ENCODE measurements around the gene NACC2. TPM values are rescaled to one million over a fixed set of nuclear protein-coding genes. Genes with fewer than 3 reads are reported as not detected.

Gene NACC2
- total RNA-seq, 5 donors from 2014 or later (not counting 1 experiment from before 2014, with no cell fraction given): 4.2 to 11.7 (median 11.3) TPM

- Histone ChIP-seq H3K27ac (ENCODE audit: low read length) (no peak overlapping the region), H3K27me3 (replicated peaks in 1 of 2; ENCODE audit: control insufficient read depth in 2 of 2, extremely low read depth in 1 of 2, insufficient read depth in 2 of 2, low read length in 1 of 2) (no peaks in the 10 kb centered on the region), H3K36me3 (ENCODE audit: control insufficient read depth in 2 of 2, extremely low read depth in 1 of 2, insufficient read depth in 1 of 2, low read length in 1 of 2) (no peaks in the 10 kb centered on the region), H3K9me3 (no peaks in the 10 kb centered on the region), H3K4me3 (ENCODE audit: control insufficient read depth in 1 of 2, extremely low read depth in 1 of 2, low read length in 1 of 2) (no peak overlapping the region), H3K4me1 (ENCODE audit: control insufficient read depth in 1 of 2, extremely low read depth in 1 of 2, insufficient read depth in 2 of 2, low read length in 2 of 2) (peaks cover 0 to 20% of the 10 kb centered on the region in 2 experiments)
- CTCF ChIA-PET: no interaction called here
- H3K9me3 Mint-ChIP-seq: no peaks in the 10 kb centered on the region
- H3K36me3 Mint-ChIP-seq: no peaks in the 10 kb centered on the region
- H3K4me1 Mint-ChIP-seq: peaks cover 19 to 33% (median 24%) of the 10 kb centered on the region in 3 donors
- POLR2A ChIA-PET: no interaction called here
- no peak overlapping the region for H3K4me3 Mint-ChIP-seq
- ATAC-seq (replicated peaks in 1 of 4) (no peak), DNase-seq (no peak)
- WGBS (ENCODE audit: insufficient coverage): 91% methylated on average over 24 of the region's 24 CpGs
- H3K27me3 Mint-ChIP-seq: no peaks in the 10 kb centered on the region
- H3K27ac Mint-ChIP-seq: no peak overlapping the region
Measured at GRCh38 chr9:136087741-136088480, 7.2 kb downstream of the NACC2 start.

GRCh38 chr9:136086951-136087740 is 7.9 kb downstream of the NACC2 start:
- Histone ChIP-seq H3K36me3 (ENCODE audit: control insufficient read depth in 2 of 2, extremely low read depth in 1 of 2, insufficient read depth in 1 of 2, low read length in 1 of 2) (no peaks in the 10 kb centered on the region), H3K27ac (ENCODE audit: low read length) (no peak overlapping the region), H3K9me3 (no peaks in the 10 kb centered on the region), H3K4me3 (ENCODE audit: control insufficient read depth in 1 of 2, extremely low read depth in 1 of 2, low read length in 1 of 2) (no peak overlapping the region), H3K4me1 (ENCODE audit: control insufficient read depth in 1 of 2, extremely low read depth in 1 of 2, insufficient read depth in 2 of 2, low read length in 2 of 2) (peaks cover 0 to 20% of the 10 kb centered on the region in 2 experiments), H3K27me3 (replicated peaks in 1 of 2; ENCODE audit: control insufficient read depth in 2 of 2, extremely low read depth in 1 of 2, insufficient read depth in 2 of 2, low read length in 1 of 2) (no peaks in the 10 kb centered on the region)
- DNase-seq (no peak), ATAC-seq (replicated peaks in 1 of 4) (no peak)
- WGBS (ENCODE audit: insufficient coverage): 90% methylated on average over 20 of the region's 21 CpGs
- ChIA-PET CTCF (no interaction called here), POLR2A (no interaction called here)
- no peak overlapping the region for H3K4me3 Mint-ChIP-seq
- H3K4me1 Mint-ChIP-seq: peaks cover 17 to 33% (median 26%) of the 10 kb centered on the region in 3 donors
- H3K27me3 Mint-ChIP-seq: no peaks in the 10 kb centered on the region
- H3K9me3 Mint-ChIP-seq: no peaks in the 10 kb centered on the region
- no peaks in the 10 kb centered on the region for H3K36me3 Mint-ChIP-seq
- no peak overlapping the region for H3K27ac Mint-ChIP-seq

- Histone ChIP-seq H3K36me3 (ENCODE audit: control insufficient read depth in 2 of 2, extremely low read depth in 1 of 2, insufficient read depth in 1 of 2, low read length in 1 of 2) (no peaks in the 10 kb centered on the region), H3K4me3 (ENCODE audit: control insufficient read depth in 1 of 2, extremely low read depth in 1 of 2, low read length in 1 of 2) (no peak overlapping the region), H3K27ac (ENCODE audit: low read length) (no peak overlapping the region), H3K9me3 (no peaks in the 10 kb centered on the region), H3K27me3 (replicated peaks in 1 of 2; ENCODE audit: control insufficient read depth in 2 of 2, extremely low read depth in 1 of 2, insufficient read depth in 2 of 2, low read length in 1 of 2) (no peaks in the 10 kb centered on the region), H3K4me1 (ENCODE audit: control insufficient read depth in 1 of 2, extremely low read depth in 1 of 2, insufficient read depth in 2 of 2, low read length in 2 of 2) (peaks cover 0 to 17% of the 10 kb centered on the region in 2 experiments)
- Mint-ChIP-seq H3K36me3 (no peaks in the 10 kb centered on the region), H3K27ac (no peak overlapping the region), H3K9me3 (no peaks in the 10 kb centered on the region), H3K4me3 (no peak overlapping the region), H3K4me1 (peaks cover 15 to 28% (median 21%) of the 10 kb centered on the region in 3 donors), H3K27me3 (no peaks in the 10 kb centered on the region)
- ChIA-PET POLR2A (no interaction called here), CTCF (no interaction called here)
- WGBS (ENCODE audit: insufficient coverage): 88% methylated on average over 22 of the region's 24 CpGs
- DNase-seq (no peak), ATAC-seq (replicated peaks in 1 of 4) (no peak)
Measured at GRCh38 chr9:136086213-136086881, 8.7 kb downstream of the NACC2 start.

GRCh38 chr9:136085815-136086212 is 9.3 kb downstream of the NACC2 start:
- POLR2A ChIA-PET: no interaction called here
- no peaks in the 10 kb centered on the region for H3K27me3 Mint-ChIP-seq
- no peak overlapping the region for H3K4me3 ChIP-seq (ENCODE audit: control insufficient read depth in 1 of 2, extremely low read depth in 1 of 2, low read length in 1 of 2)
- CTCF ChIA-PET: no interaction called here
- no peaks in the 10 kb centered on the region for H3K36me3 ChIP-seq (ENCODE audit: control insufficient read depth in 2 of 2, extremely low read depth in 1 of 2, insufficient read depth in 1 of 2, low read length in 1 of 2)
- H3K4me1 Mint-ChIP-seq: peaks cover 14 to 28% (median 21%) of the 10 kb centered on the region in 3 donors
- no peaks in the 10 kb centered on the region for H3K9me3 Mint-ChIP-seq
- no peaks in the 10 kb centered on the region for H3K27me3 ChIP-seq (replicated peaks in 1 of 2; ENCODE audit: control insufficient read depth in 2 of 2, extremely low read depth in 1 of 2, insufficient read depth in 2 of 2, low read length in 1 of 2)
- H3K4me3 Mint-ChIP-seq: no peak overlapping the region
- ATAC-seq (replicated peaks in 1 of 4): no peak
- no peak for DNase-seq
- 91% methylated on average over 6 of the region's 16 CpGs for WGBS (ENCODE audit: insufficient coverage)
- peaks cover 0 to 17% of the 10 kb centered on the region in 2 experiments for H3K4me1 ChIP-seq (ENCODE audit: control insufficient read depth in 1 of 2, extremely low read depth in 1 of 2, insufficient read depth in 2 of 2, low read length in 2 of 2)
- no peaks in the 10 kb centered on the region for H3K9me3 ChIP-seq
- no peak overlapping the region for H3K27ac Mint-ChIP-seq
- no peaks in the 10 kb centered on the region for H3K36me3 Mint-ChIP-seq
- H3K27ac ChIP-seq (ENCODE audit: low read length): no peak overlapping the region

- no peak for DNase-seq
- H3K27me3 Mint-ChIP-seq: no peaks in the 10 kb centered on the region
- ChIA-PET POLR2A (no interaction called here), CTCF (no interaction called here)
- no peaks in the 10 kb centered on the region for H3K36me3 Mint-ChIP-seq
- Histone ChIP-seq H3K4me3 (ENCODE audit: control insufficient read depth in 1 of 2, extremely low read depth in 1 of 2, low read length in 1 of 2) (no peak overlapping the region), H3K36me3 (ENCODE audit: control insufficient read depth in 2 of 2, extremely low read depth in 1 of 2, insufficient read depth in 1 of 2, low read length in 1 of 2) (no peaks in the 10 kb centered on the region), H3K4me1 (ENCODE audit: control insufficient read depth in 1 of 2, extremely low read depth in 1 of 2, insufficient read depth in 2 of 2, low read length in 2 of 2) (peaks cover 0 to 18% of the 10 kb centered on the region in 2 experiments), H3K27ac (ENCODE audit: low read length) (no peak overlapping the region), H3K9me3 (no peaks in the 10 kb centered on the region), H3K27me3 (replicated peaks in 1 of 2; ENCODE audit: control insufficient read depth in 2 of 2, extremely low read depth in 1 of 2, insufficient read depth in 2 of 2, low read length in 1 of 2) (no peaks in the 10 kb centered on the region)
- WGBS (ENCODE audit: insufficient coverage): 90% methylated on average over 26 of the region's 33 CpGs
- H3K4me1 Mint-ChIP-seq: peaks cover 13 to 20% (median 20%) of the 10 kb centered on the region in 3 donors
- H3K27ac Mint-ChIP-seq: no peak overlapping the region
- ATAC-seq (replicated peaks in 1 of 4): no peak
- H3K4me3 Mint-ChIP-seq: no peak overlapping the region
- H3K9me3 Mint-ChIP-seq: no peaks in the 10 kb centered on the region
Measured at GRCh38 chr9:136084063-136084944, 10.8 kb downstream of the NACC2 start.

GRCh38 chr9:136083558-136084062 is 11.5 kb downstream of the NACC2 start:
- H3K36me3 Mint-ChIP-seq: no peaks in the 10 kb centered on the region
- ChIA-PET CTCF (no interaction called here), POLR2A (no interaction called here)
- H3K4me3 ChIP-seq (ENCODE audit: control insufficient read depth in 1 of 2, extremely low read depth in 1 of 2, low read length in 1 of 2): no peak overlapping the region
- WGBS (ENCODE audit: insufficient coverage): 89% methylated on average over 19 of the region's 24 CpGs
- peaks cover 0 to 11% of the 10 kb centered on the region in 2 experiments for H3K4me1 ChIP-seq (ENCODE audit: control insufficient read depth in 1 of 2, extremely low read depth in 1 of 2, insufficient read depth in 2 of 2, low read length in 2 of 2)
- ATAC-seq (replicated peaks in 1 of 4): no peak
- H3K27ac Mint-ChIP-seq: no peak overlapping the region
- H3K9me3 ChIP-seq: no peaks in the 10 kb centered on the region
- peaks cover 13 to 20% (median 20%) of the 10 kb centered on the region in 3 donors for H3K4me1 Mint-ChIP-seq
- no peaks in the 10 kb centered on the region for H3K27me3 ChIP-seq (replicated peaks in 1 of 2; ENCODE audit: control insufficient read depth in 2 of 2, extremely low read depth in 1 of 2, insufficient read depth in 2 of 2, low read length in 1 of 2)
- H3K36me3 ChIP-seq (ENCODE audit: control insufficient read depth in 2 of 2, extremely low read depth in 1 of 2, insufficient read depth in 1 of 2, low read length in 1 of 2): no peaks in the 10 kb centered on the region
- H3K27me3 Mint-ChIP-seq: no peaks in the 10 kb centered on the region
- H3K4me3 Mint-ChIP-seq: no peak overlapping the region
- no peak for DNase-seq
- H3K9me3 Mint-ChIP-seq: no peaks in the 10 kb centered on the region
- H3K27ac ChIP-seq (ENCODE audit: low read length): no peak overlapping the region

Data from T-cell (primary cell).